GM21723 (cell line): ENCODE results near the gene CHST13.

ENCODE experiments used
- ATAC-seq: cut with Tn5 transposase; IDR thresholded peaks from one replicate; pipeline ENCODE4 v1.9.1; 2021; ENCODE audit warnings: mild to moderate bottlenecking, moderate library complexity; ENCODE audit not compliant: unreplicated experiment

The CHST13 gene

GRCh38 chr3:126552688-126553283 lies 28.8 kb downstream of the CHST13 start:
- ATAC-seq: no peak

DNA sequence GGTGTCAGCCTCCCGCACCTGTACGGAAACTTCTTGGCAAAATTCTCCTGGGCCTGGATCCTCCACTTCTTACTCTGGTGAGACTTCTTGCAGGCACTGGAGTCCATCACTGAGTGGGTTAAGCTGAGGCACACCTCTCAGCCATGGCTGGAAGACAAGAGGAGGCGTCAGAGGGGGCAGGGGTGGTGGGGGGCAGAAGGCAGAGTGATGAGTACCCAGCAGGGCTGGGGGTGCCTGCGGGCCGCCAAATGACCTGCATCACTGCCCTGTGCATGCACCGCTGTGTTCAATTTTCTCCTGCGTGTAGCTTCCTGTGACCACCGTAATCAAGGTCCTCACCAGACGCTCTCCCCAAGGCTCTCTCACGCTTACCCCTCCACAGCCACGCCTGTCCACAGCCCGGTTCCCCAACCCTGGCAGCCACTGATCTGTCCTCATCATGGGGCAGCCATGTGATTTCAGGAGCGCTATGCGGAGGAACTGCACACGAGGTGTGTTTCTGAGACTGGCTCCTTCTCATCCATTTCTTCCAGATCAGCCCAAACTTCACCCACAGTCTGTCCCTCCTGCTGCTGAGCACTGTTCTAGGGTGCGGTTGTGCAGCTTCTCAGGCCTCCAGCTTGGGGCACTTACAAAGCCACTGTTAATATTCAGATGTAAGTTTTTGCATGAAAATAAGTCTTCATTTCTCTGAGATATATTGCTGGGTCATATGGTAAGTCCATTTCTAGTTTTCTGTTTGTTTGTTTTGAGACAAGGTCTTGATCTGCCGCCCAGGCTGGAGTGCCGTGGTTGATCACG lies 29.5 kb downstream of the CHST13 start:
- no peak for ATAC-seq

DNA sequence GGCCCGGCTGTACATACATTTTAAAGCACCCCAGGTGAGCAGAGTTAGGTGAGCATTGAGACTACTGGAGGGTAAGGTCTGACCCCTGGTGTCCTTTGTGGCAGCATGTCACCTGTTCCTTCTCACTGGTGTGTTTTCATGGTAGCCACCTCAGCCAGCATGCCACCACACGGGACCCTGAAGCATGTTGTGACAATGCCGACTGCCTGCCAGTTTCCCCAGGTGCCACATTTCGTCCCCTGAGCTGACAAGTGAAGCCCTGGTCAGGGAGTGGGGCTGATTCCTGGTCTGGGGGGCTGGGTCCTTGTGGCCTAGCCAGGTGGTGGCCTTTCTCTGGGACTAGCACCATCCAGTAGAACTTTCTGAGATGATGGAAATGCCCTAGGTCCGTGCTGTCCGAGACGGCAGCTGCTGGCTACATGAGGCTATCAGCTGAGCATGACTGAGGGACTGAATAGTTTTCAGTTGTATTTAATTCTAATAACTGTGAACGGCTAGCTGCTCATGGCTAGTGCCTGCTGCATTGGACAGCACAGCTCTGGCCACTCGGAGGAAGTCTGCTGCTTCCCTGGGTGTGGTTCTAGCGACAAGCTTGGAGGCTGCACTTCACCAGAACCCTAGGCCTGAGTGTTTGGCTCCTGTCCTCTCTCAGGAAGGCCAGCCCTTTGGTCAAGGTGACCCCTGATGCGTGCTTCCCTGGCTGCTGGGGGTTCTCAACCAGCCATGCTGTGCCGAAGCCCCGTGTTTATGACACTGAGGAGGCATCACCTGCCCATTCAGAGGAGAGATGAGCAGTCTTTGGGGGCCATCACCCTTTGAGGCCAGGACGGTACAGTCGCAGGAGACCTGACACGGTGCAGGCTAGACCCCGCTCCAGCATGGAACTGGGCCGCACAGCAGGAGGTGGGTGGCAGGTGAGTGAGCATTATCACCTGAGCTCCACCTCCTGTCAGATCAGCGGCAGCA lies 30.9 kb downstream of the CHST13 start:
- ATAC-seq: no peak

- no peak for ATAC-seq
Observed at GRCh38 chr3:126555795-126556636, 32.1 kb downstream of the CHST13 start.

- ATAC-seq: no peak
Observed at GRCh38 chr3:126556637-126557414, 32.9 kb downstream of the CHST13 start.

DNA sequence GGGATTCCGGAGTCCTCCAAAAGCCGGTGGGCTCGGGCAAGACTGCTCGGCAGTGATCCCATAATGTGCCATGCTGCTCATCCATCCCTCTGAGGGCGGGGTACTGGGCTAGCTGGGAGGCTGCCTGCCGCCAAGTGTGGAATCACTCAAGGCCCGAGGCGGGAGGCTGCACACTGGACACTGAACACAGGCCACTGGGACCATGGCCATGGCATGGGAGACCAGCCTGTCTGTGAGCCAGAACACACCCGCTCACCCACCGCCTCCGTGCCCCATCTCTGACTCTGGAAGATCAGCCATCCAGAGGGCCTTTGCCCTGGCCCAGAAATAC lies 33.4 kb downstream of the CHST13 start:
- no peak for ATAC-seq

DNA sequence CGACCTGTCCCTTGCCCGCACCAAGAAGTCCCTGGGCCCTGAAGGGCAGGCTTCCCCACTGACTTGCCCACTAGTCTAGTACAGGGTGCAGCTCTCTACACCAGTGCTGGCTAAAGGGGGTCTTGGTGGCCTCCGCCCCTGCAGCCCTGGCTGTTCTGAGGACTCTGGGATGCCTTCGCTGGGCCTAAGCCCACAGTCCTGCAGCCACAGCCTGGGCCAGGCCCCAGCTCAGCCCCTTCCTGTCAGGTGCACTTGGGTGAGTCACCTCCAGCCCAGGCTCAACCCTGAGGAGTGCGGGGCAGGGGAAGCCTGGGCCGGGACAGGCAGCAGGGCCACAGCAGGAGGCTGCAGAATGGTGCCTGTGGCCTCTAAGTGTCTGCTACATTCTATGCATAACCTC lies 33.8 kb downstream of the CHST13 start:
- no peak for ATAC-seq

DNA sequence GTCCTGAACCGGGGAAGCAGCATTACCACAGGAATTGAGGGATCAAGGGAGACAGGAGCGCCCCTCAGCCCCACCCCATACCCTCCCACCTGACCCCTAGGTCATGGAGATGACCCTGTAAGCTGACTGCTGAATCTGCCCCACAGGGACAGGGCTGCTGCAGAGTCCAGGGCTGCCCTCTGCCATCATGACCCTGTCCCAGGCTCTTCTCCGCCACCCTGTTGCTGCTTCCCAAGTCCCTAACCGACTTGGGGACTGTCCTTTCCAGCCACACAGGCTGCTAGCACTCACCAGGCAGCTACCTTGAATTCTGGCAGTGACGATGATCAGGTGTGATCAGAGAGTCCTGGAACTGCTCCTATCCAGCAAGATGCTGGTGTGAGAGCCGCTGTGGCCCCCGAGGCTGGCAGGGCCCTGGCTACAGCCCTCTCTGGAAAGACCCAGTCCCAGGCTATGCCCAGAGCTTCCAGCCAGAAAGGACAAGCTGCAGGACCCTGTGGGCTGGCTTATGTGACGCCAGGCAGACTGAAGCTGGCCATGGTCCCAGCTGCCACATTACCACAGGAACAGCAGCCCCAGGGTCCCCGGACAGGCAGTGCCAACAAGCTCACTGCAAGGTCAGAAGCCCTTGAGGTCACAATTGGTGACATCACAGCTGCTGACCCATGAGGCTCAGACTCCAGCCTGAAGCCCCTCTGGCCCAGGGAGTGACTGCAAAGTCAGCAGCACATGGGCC lies 34.5 kb downstream of the CHST13 start, which contains the start of gene C3orf22:
Gene C3orf22 (minus strand): TSS at position 597 of the 736 bp plus-strand sequence. CDS start 5,542 bp downstream, outside the sequence.
- no peak for ATAC-seq

DNA sequence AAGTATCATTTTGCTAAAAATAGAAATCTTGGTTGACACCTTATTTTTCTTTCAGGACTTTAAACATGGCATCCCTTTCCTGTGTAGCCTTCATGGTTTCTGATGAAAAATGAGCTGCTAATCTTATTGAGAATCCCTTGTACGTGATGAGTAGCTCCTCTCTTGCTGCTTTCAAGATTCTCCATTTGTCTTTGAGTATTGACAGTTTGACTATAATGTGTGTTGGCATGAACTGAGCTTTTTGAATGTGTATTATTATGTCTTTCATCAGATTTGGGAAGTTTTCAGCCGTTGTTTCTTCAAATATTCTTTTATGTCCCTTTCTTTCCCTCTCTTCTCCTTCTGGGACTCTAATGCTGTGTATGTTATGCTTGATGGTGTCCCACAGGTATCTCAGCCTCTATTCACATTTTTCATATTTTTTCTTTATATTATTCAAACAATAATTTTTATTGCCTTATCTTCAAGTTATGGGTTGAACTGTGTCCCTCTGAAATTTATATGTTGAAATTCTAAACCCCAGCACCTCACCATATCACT lies 38.9 kb downstream of the CHST13 start:
- no peak for ATAC-seq

DNA sequence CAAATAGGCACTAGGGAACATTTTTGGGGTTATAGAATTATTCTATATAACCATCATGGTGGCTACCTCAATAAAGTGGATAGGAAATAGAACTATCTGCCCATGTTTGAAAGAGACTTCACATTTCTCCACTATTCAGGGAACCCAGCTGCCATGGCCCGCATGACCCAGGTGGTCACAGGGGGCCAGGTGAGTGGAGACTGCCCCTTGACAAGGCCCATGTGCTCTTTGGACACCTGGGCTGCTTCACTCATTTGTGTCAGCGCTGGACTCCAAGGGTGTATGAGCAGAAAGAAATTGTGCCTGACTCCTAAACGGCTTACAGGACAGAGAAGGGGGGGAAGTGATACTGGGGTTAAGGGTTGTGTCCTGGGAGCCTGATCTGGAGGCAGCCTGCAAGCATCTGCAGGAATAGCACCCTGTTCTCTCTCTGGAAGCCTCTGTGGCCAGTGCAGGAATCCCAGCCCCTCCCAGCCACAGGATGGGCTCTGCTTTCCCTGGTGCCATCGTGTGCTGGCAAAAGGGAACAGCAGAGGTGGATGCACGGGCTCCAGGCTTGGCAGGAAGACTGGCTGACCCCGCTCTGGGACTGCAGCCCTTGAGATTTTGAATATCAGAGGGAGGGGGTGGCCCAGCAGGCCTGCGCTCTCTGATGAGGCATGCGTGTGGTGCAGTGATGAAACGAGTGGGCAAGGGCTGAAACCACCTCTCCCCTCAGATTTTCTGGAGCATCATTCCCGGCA lies 43.9 kb downstream of the CHST13 start:
- ATAC-seq: no peak

DNA sequence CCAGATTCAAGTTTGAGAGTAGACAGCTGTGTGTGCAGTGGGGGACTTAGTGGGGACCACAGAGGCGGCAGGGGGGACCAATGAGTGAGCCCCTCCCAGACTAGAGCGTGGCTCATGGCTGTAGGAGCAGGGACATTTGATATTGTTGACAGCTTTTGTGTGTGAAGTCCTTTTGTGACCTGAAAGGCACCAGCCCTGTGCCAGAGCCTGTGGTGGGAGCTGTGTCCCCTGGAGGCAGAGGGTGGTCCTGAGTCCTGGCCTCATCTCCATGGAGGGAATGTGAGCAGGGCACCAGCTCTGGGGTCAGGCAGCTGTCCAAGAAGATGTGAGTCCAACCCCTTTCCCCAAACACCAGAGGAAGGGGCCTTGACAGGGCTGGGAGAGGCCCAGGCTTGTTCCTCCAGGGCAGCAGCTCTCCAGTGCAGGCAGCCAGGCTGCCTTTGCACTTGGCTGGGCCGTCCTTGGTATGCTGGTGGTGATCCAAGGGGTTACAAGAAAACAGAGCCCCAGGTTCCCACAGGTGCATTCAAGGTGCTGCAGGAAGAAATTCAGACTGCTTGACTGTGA lies 44.9 kb downstream of the CHST13 start:
- no peak for ATAC-seq

GRCh38 chr3:126569390-126569975 lies 45.5 kb downstream of the CHST13 start:
- no peak for ATAC-seq

DNA sequence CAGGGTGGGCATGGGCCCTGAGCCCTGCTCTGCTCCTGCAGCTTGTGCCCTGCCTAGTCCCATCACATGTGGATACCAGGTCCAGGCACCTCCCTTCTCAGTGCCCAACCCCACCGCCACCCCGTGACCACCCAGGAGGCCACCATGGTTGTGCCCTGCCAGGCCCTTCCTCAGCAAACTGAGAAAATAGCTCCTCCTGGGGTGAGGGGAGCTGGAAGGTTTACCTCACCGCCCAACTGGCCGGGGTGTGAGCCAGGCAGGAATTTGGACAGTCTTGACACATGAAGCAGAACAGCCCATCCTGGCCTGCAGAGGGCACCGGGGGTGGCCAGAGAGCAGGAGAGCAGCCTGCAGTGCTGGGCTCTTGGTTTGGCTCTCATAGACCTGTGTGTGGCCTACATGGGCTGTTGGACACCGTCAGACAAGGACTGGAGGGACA lies 46.2 kb downstream of the CHST13 start:
- no peak for ATAC-seq

DNA sequence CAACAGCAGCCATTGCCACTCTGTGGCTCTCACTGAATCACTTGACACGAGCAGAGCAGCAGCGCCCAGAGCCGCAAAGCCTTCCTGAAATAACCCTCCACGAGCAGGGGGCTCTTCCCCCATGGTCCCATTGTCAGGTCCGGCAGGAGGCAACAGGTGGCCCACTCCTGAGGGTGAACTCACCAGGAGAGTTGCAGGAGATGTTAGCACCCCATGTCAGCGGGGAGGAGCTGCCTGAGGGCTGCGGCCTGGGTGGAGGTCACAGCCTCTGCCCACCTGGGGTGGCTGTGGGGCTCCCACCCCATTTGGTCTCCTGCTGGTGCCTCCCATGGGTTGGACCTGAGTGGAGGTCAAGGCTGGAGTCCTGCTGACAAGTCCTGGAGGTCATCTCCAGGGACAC lies 47.1 kb downstream of the CHST13 start:
- no peak for ATAC-seq

GRCh38 chr3:126573492-126574117 lies 49.6 kb downstream of the CHST13 start:
- no peak for ATAC-seq

- ATAC-seq: no peak
Observed at GRCh38 chr3:126577261-126577660, 53.3 kb downstream of the CHST13 start.

DNA sequence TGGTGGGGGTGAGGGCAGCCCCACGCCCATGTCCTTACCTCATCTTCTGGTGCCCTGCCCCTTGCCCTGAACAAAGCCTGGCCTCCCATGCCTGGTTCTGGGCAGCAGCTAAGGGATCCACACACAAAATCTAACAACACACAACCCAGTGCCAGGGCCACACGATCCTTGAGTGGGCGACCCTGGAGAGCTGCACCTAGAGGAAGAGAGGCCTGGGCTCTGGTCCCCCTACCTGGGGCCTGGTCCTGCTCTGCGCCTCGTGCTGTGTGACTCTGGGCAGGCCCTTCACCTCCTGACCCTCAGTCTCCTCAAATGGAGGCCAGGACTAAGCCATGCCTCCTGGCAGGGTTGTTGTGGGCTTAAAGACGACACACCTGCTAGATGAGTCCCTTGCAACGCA lies 54.7 kb downstream of the CHST13 start:
- no peak for ATAC-seq
